NK-92 treated with Interleukin-12 subunit alpha and Interleukin-12 subunit beta, amount 100 ng/mL, for 24 hours (cell line): Measurements from ENCODE around the gene PHACTR4.
A peak's percentile ranks its signal among the peaks of the same experiment; 100 is the strongest.
"Not testable (repeated sequence)": the region's sequence is repeated elsewhere in the genome, so short reads cannot be mapped to it uniquely, and the experiment has no call there.

Experiments used
- DNase-seq: peaks from one replicate; lab custom pipeline; 2025; lab: John Stamatoyannopoulos, UW

The PHACTR4 gene

GRCh38 chr1:28371010-28371377 lies 1.5 kb downstream of the PHACTR4 start:
- no peak for DNase-seq

GRCh38 chr1:28373450-28373849 lies 3.9 kb downstream of the PHACTR4 start:
- DNase-seq = not testable (repeated sequence)

- DNase-seq = no peak
Measured at GRCh38 chr1:28374297-28374696, 4.8 kb downstream of the PHACTR4 start.

GRCh38 chr1:28375598-28375997 lies 6.1 kb downstream of the PHACTR4 start:
- DNase-seq = not testable (repeated sequence)

- not testable (repeated sequence) for DNase-seq
Measured at GRCh38 chr1:28376195-28376594, 6.7 kb downstream of the PHACTR4 start.

GRCh38 chr1:28378906-28379305 lies 9.4 kb downstream of the PHACTR4 start:
- DNase-seq = no peak

- DNase-seq = no peak
Measured at GRCh38 chr1:28380394-28380793, 10.9 kb downstream of the PHACTR4 start.

GRCh38 chr1:28383785-28384184 lies 14.2 kb downstream of the PHACTR4 start:
- DNase-seq = not testable (repeated sequence)

- no peak for DNase-seq
Measured at GRCh38 chr1:28392027-28392652, 22.6 kb downstream of the PHACTR4 start.

GRCh38 chr1:28394136-28394535 lies 24.6 kb downstream of the PHACTR4 start:
- no peak for DNase-seq

GRCh38 chr1:28395181-28395580 lies 25.6 kb downstream of the PHACTR4 start:
- no peak for DNase-seq

- DNase-seq = no peak
Measured at GRCh38 chr1:28401760-28402159, 32.2 kb downstream of the PHACTR4 start.

- no peak for DNase-seq
Measured at GRCh38 chr1:28409090-28409489, 39.5 kb downstream of the PHACTR4 start.

- DNase-seq = no peak
Measured at GRCh38 chr1:28411656-28412055, 42.1 kb downstream of the PHACTR4 start.

- no peak for DNase-seq
Measured at GRCh38 chr1:28412731-28413130, 43.2 kb downstream of the PHACTR4 start.

- no peak for DNase-seq
Measured at GRCh38 chr1:28416509-28417194, 47.1 kb downstream of the PHACTR4 start.

- peak; percentile 44 for DNase-seq
Measured at GRCh38 chr1:28417441-28417922, 47.9 kb downstream of the PHACTR4 start.

- DNase-seq = peak; percentile 13
Measured at GRCh38 chr1:28417926-28418637, 48.5 kb downstream of the PHACTR4 start.

GRCh38 chr1:28421744-28422143 lies 52.2 kb downstream of the PHACTR4 start:
- no peak for DNase-seq

GRCh38 chr1:28426831-28427230 lies 57.3 kb downstream of the PHACTR4 start:
- DNase-seq = no peak

GRCh38 chr1:28428012-28428411 lies 58.5 kb downstream of the PHACTR4 start:
- DNase-seq = no peak

- no peak for DNase-seq
Measured at GRCh38 chr1:28428990-28429520, 59.5 kb downstream of the PHACTR4 start.
